Femur (tissue), 1 donor: ENCODE data around the gene TTC39A.

Experiments
- DNase-seq: peaks from one replicate; pipeline ENCODE4 v3.0.0-alpha.2; 2017

TTC39A gene

GRCh38 chr1:51330331-51331201 is at the start of gene TTC39A:
Gene TTC39A (minus strand): TSS chr1:51330562. CDS start chr1:51330477, 85 bp downstream.
- DNase-seq = no peak

- DNase-seq = no peak
Measured at GRCh38 chr1:51378871-51379270, 48.5 kb upstream of the TTC39A start.

- no peak for DNase-seq
Measured at GRCh38 chr1:51373898-51374297, 43.5 kb upstream of the TTC39A start.

- DNase-seq = no peak
Measured at GRCh38 chr1:51372561-51372960, 42.2 kb upstream of the TTC39A start.

- DNase-seq = no peak
Measured at GRCh38 chr1:51369171-51369570, 38.8 kb upstream of the TTC39A start.

- no peak for DNase-seq
Measured at GRCh38 chr1:51365774-51366173, 35.4 kb upstream of the TTC39A start.

GRCh38 chr1:51359879-51360278 is 29.5 kb upstream of the TTC39A start:
- DNase-seq = no peak

GRCh38 chr1:51355382-51355781 is 25.0 kb upstream of the TTC39A start:
- DNase-seq = no peak

GRCh38 chr1:51354416-51354815 is 24.1 kb upstream of the TTC39A start:
- DNase-seq = no peak

- no peak for DNase-seq
Measured at GRCh38 chr1:51351907-51352306, 21.5 kb upstream of the TTC39A start.

GRCh38 chr1:51349862-51350261 is 19.5 kb upstream of the TTC39A start:
- no peak for DNase-seq

- no peak for DNase-seq
Measured at GRCh38 chr1:51348147-51348527, 17.8 kb upstream of the TTC39A start.

GRCh38 chr1:51347398-51348146 is 17.2 kb upstream of the TTC39A start:
- no peak for DNase-seq

GRCh38 chr1:51346086-51346942 is 16.0 kb upstream of the TTC39A start:
- DNase-seq = no peak

- DNase-seq = no peak
Measured at GRCh38 chr1:51345300-51345687, 14.9 kb upstream of the TTC39A start.

- no peak for DNase-seq
Measured at GRCh38 chr1:51344602-51345299, 14.4 kb upstream of the TTC39A start.

GRCh38 chr1:51344276-51344601 is 13.9 kb upstream of the TTC39A start:
- DNase-seq = no peak

GRCh38 chr1:51343624-51344023 is 13.3 kb upstream of the TTC39A start:
- DNase-seq = no peak

- no peak for DNase-seq
Measured at GRCh38 chr1:51342591-51343206, 12.3 kb upstream of the TTC39A start.

- no peak for DNase-seq
Measured at GRCh38 chr1:51341876-51342496, 11.6 kb upstream of the TTC39A start.

- no peak for DNase-seq
Measured at GRCh38 chr1:51340380-51340779, 10.0 kb upstream of the TTC39A start.

GRCh38 chr1:51336711-51337110 is 6.3 kb upstream of the TTC39A start:
- DNase-seq = no peak
